Spinal cord (tissue), 10 donors: Measurements from ENCODE around the gene NOB1. TPM values are rescaled to one million over a fixed set of nuclear protein-coding genes. Genes with fewer than 3 reads are reported as not detected.
A peak's percentile ranks its signal among the peaks of the same experiment; 100 is the strongest.

Experiments
- DNase-seq, 6 donors: peaks; one replicate each; pipeline versions ENCODE4 v3.0.0 to v3.0.0-alpha.2; 2013 to 2015; ENCODE audit warnings: low spot score in 6 of 6, low read depth in 4 of 6
- H3K27ac ChIP-seq: one replicate; pipeline ENCODE4 v1.5.1; 2013; ENCODE audit warnings: low read depth, low read length, control low read depth
- H3K27me3 ChIP-seq: one replicate; pipeline ENCODE4 v1.6.1; 2013; ENCODE audit warnings: low read length; ENCODE audit not compliant: control insufficient read depth, insufficient read depth
- H3K36me3 ChIP-seq: one replicate; pipeline ENCODE4 v1.6.1; 2013; ENCODE audit warnings: low read length; ENCODE audit not compliant: control insufficient read depth, insufficient read depth
- H3K4me1 ChIP-seq: one replicate; pipeline ENCODE4 v1.6.1; 2013; ENCODE audit warnings: low read length; ENCODE audit not compliant: control insufficient read depth, insufficient read depth
- H3K4me3 ChIP-seq: one replicate; pipeline ENCODE4 v1.5.1; 2013; ENCODE audit warnings: low read depth, low read length, control low read depth
- H3K9me3 ChIP-seq: one replicate; pipeline ENCODE4 v1.6.1; 2013; ENCODE audit warnings: low read length; ENCODE audit not compliant: control insufficient read depth, insufficient read depth
- WGBS: methylation state at CpG from one replicate; pipeline ENCODE4 v1.1.5; 2013; ENCODE audit warnings: missing lambda C conversion rate; ENCODE audit not compliant: insufficient coverage; 5-methylcytosine and 5-hydroxymethylcytosine counted together
- polyA plus RNA-seq, 2 donors: library from polyadenylated mRNA; unstranded; fragments of 120-200 nt; gene quantifications; one replicate each; pipeline ENCODE4 v1.2.1, GENCODE V29; 2013; ENCODE audit not compliant: insufficient read length in 2 of 2
- small RNA-seq: library from RNA; depleted of rRNA; stranded (forward); fragments of <200 nt; gene quantifications from one replicate; pipeline ENCODE3, GENCODE V24; 2014; ENCODE audit warnings: low replicate concordance
- total RNA-seq, 2 donors: library from RNA; depleted of rRNA in 1 of 2; stranded (reverse); fragments of 120-200 nt in 1 of 2; fragments of >200 nt in 1 of 2; gene quantifications; one replicate each; pipeline versions ENCODE4 v1.2.3 to v1.2.4, GENCODE V29; 2013 to 2014
- donor health status: healthy.

NOB1 gene
- total and polyA plus RNA-seq, 4 donors = 10.8 to 38.7 (median 22.9) TPM

DNA sequence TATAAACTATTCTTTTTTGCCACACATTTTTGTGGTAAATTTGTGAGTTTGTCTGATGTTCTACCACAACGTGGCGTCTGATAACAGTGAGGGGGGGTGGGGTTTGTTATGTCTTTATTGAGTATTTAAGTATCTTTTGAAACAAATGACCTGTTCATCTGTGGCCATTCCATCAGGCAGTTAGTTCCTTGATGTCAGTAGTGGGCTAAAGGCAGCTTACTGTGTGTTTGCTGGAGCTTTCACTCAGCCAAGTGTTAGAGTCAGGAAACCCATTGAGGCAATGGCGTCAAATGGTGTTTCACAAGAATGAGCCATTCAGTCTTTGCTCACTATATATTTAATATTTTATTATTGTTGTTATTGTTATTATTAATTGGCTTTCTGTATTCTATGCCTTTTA lies 56.3 kb downstream of the NOB1 start:
- no peaks in the 10 kb centered on the region for H3K9me3 ChIP-seq
- no peaks in the 10 kb centered on the region for H3K27me3 ChIP-seq
- no peak overlapping the region for H3K4me3 ChIP-seq
- no peak for DNase-seq
- 88% methylated on average over 2 of the region's 3 CpGs for WGBS
- H3K27ac ChIP-seq = no peak overlapping the region
- no peaks in the 10 kb centered on the region for H3K4me1 ChIP-seq
- H3K36me3 ChIP-seq = peaks cover 17% of the 10 kb centered on the region

DNA sequence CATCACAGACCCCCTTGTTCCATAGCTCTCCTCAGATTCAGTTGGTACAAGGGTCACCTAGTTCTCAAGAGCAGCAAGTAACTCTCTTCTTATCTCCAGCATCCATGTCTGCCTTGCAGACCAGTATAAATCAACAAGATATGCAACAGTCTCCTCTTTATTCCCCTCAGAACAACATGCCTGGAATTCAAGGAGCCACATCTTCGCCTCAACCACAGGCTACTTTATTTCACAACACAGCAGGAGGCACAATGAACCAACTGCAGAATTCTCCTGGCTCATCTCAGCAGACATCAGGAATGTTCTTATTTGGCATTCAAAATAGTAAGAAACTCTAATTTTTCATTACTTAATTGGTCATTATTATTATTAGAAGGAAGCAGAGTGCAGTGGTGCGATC lies 60.8 kb downstream of the NOB1 start:
- no peaks in the 10 kb centered on the region for H3K9me3 ChIP-seq
- H3K4me3 ChIP-seq = no peak overlapping the region
- DNase-seq = no peak
- peaks cover 19% of the 10 kb centered on the region for H3K36me3 ChIP-seq
- no peaks in the 10 kb centered on the region for H3K4me1 ChIP-seq
- H3K27me3 ChIP-seq = no peaks in the 10 kb centered on the region
- no CpG with 5 or more reads among the region's 2 CpGs for WGBS
- no peak overlapping the region for H3K27ac ChIP-seq

DNA sequence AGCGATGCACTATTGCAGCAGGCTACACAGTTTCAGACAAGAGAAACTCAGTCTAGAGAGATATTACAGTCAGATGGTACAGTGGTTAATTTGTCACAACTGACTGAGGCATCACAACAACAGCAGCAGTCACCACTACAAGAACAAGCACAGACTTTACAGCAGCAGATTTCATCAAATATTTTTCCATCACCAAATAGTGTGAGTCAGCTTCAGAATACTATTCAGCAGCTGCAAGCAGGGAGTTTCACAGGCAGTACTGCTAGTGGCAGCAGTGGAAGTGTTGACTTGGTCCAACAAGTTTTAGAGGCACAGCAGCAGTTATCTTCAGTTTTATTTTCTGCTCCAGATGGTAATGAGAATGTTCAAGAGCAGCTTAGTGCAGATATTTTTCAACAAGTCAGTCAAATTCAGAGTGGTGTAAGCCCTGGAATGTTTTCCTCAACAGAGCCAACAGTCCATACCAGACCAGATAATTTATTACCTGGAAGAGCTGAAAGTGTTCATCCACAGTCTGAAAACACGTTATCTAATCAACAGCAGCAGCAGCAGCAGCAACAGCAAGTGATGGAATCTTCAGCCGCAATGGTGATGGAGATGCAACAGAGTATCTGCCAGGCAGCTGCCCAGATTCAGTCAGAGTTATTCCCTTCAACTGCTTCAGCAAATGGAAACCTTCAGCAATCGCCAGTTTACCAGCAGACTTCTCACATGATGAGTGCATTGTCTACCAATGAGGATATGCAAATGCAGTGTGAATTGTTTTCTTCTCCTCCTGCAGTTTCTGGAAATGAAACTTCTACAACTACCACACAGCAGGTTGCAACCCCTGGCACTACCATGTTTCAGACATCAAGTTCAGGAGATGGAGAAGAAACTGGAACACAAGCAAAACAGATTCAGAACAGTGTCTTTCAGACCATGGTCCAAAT lies 62.5 kb downstream of the NOB1 start:
- WGBS = no CpG with 5 or more reads among the region's 4 CpGs
- no peaks in the 10 kb centered on the region for H3K9me3 ChIP-seq
- peak in 2 of 6 donors; percentile 13 to 28 for DNase-seq
- H3K36me3 ChIP-seq = peaks cover 20% of the 10 kb centered on the region
- H3K27ac ChIP-seq = peak overlapping the region; percentile 15
- H3K4me3 ChIP-seq = no peak overlapping the region
- no peaks in the 10 kb centered on the region for H3K27me3 ChIP-seq
- no peaks in the 10 kb centered on the region for H3K4me1 ChIP-seq

Small RNAs within 50 kb of the gene (small RNA-seq; reads per million reads assigned to genes)
- not detected for gene RF00091

Other genes starting within 250 kb of the NOB1 start
- gene NFAT5, start 189.0 kb downstream of the NOB1 start, total RNA-seq = 10 to 100 TPM; 35.0 to 44.9 TPM
- gene NFAT5, start 189.0 kb downstream of the NOB1 start, polyA plus RNA-seq = 10 to 100 TPM; 14.7 to 17.8 TPM
- 10 to 100 TPM; 18.5 to 93.4 TPM for gene NQO1, start 28.4 kb downstream of the NOB1 start, total RNA-seq
- 10 to 100 TPM; 17.1 to 24.8 TPM for gene NQO1, start 28.4 kb downstream of the NOB1 start, polyA plus RNA-seq
- 10 to 100 TPM; 24.3 to 29.9 TPM for gene WWP2, start 7.4 kb upstream of the NOB1 start, total RNA-seq
- gene WWP2, start 7.4 kb upstream of the NOB1 start, polyA plus RNA-seq = 10 to 100 TPM; 33.0 to 39.0 TPM
- gene CLEC18A, start 196.4 kb upstream of the NOB1 start, total RNA-seq = 1 to 10 TPM; 1.1 to 1.6 TPM
- gene CLEC18A, start 196.4 kb upstream of the NOB1 start, polyA plus RNA-seq = 1 to 10 TPM; 1.5 to 2.7 TPM